ENCODE results near the gene SRRM2. TPM values are rescaled to one million over a fixed set of nuclear protein-coding genes. Genes with fewer than 3 reads are reported as not detected.
A peak's percentile ranks its signal among the peaks of the same experiment; 100 is the strongest.

Gene SRRM2
- polyA plus RNA-seq, 2 donors: 317 to 886 TPM

- Histone ChIP-seq H3K4me3 (ENCODE audit: low read depth in 1 of 2, low read length in 2 of 2) (no peak overlapping the region), H3K9me3 (ENCODE audit: control insufficient read depth in 2 of 2, insufficient read depth in 1 of 2, low read depth in 1 of 2, low read length in 1 of 2) (no peaks in the 10 kb centered on the region), H3K27ac (ENCODE audit: low read depth in 2 of 2, low read length in 1 of 2) (no peak overlapping the region), H3K27me3 (ENCODE audit: control insufficient read depth in 1 of 2, insufficient read depth in 2 of 2, low read length in 2 of 2) (no peaks in the 10 kb centered on the region), H3K36me3 (ENCODE audit: control insufficient read depth in 2 of 2, insufficient read depth in 2 of 2, low read length in 1 of 2) (no peaks in the 10 kb centered on the region), H3K4me1 (ENCODE audit: control insufficient read depth in 2 of 2, insufficient read depth in 2 of 2, low read length in 1 of 2) (no peaks in the 10 kb centered on the region)
- WGBS, 2 donors: 85 to 89% methylated on average over 9 of the region's 9 CpGs
Measured at GRCh38 chr16:2745961-2746360, 6.5 kb upstream of the SRRM2 start.

GRCh38 chr16:2748757-2749455 is 3.5 kb upstream of the SRRM2 start:
- no peaks in the 10 kb centered on the region for H3K4me1 ChIP-seq (ENCODE audit: control insufficient read depth in 2 of 2, insufficient read depth in 2 of 2, low read length in 1 of 2)
- no peaks in the 10 kb centered on the region for H3K36me3 ChIP-seq (ENCODE audit: control insufficient read depth in 2 of 2, insufficient read depth in 2 of 2, low read length in 1 of 2)
- WGBS, 2 donors: 88 to 93% methylated on average over 7 of the region's 7 CpGs

GRCh38 chr16:2749476-2749875 is 3.0 kb upstream of the SRRM2 start:
- Histone ChIP-seq H3K36me3 (ENCODE audit: control insufficient read depth in 2 of 2, insufficient read depth in 2 of 2, low read length in 1 of 2) (no peaks in the 10 kb centered on the region), H3K9me3 (ENCODE audit: control insufficient read depth in 2 of 2, insufficient read depth in 1 of 2, low read depth in 1 of 2, low read length in 1 of 2) (peaks cover 0 to 2% of the 10 kb centered on the region in 2 donors)
- WGBS, 2 donors: 97 to 98% methylated on average over 5 of the region's 5 CpGs

More at GRCh38 chr16:2748757-2749455, 3.5 kb upstream of the SRRM2 start:
- Histone ChIP-seq H3K9me3 (ENCODE audit: control insufficient read depth in 2 of 2, insufficient read depth in 1 of 2, low read depth in 1 of 2, low read length in 1 of 2) (peaks cover 0 to 2% of the 10 kb centered on the region in 2 donors), H3K4me3 (ENCODE audit: low read depth in 1 of 2, low read length in 2 of 2) (no peak overlapping the region), H3K27ac (ENCODE audit: low read depth in 2 of 2, low read length in 1 of 2) (no peak overlapping the region), H3K27me3 (ENCODE audit: control insufficient read depth in 1 of 2, insufficient read depth in 2 of 2, low read length in 2 of 2) (no peaks in the 10 kb centered on the region)

DNA sequence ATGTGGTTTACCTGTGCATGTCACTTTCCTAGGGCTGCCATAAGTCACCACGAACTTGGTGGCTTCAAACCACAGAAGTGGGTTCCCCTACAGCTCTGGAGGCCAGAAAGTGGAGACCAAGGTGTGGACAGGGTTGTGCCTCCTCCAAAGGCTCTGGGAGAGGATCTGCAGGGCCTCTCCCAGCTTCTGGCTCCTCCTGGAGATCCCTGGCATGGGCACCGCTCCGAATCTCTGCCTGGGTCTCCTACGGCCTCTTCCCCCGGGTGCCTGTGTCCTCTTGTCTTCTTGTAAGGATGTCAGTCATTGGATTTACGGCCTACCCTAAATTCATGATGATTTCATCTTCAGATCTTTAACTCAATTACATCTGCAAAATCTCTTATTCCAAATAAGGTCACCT is 2.5 kb upstream of the SRRM2 start:
- H3K4me3 ChIP-seq (ENCODE audit: low read depth in 1 of 2, low read length in 2 of 2): no peak overlapping the region
- no peak overlapping the region for H3K27ac ChIP-seq (ENCODE audit: low read depth in 2 of 2, low read length in 1 of 2)
- no peaks in the 10 kb centered on the region for H3K27me3 ChIP-seq (ENCODE audit: control insufficient read depth in 1 of 2, insufficient read depth in 2 of 2, low read length in 2 of 2)
- no peaks in the 10 kb centered on the region for H3K36me3 ChIP-seq (ENCODE audit: control insufficient read depth in 2 of 2, insufficient read depth in 2 of 2, low read length in 1 of 2)
- H3K4me1 ChIP-seq (ENCODE audit: control insufficient read depth in 2 of 2, insufficient read depth in 2 of 2, low read length in 1 of 2): no peaks in the 10 kb centered on the region
- WGBS, 2 donors: 91 to 95% methylated on average over 6 of the region's 6 CpGs
- peaks cover 0 to 2% of the 10 kb centered on the region in 2 donors for H3K9me3 ChIP-seq (ENCODE audit: control insufficient read depth in 2 of 2, insufficient read depth in 1 of 2, low read depth in 1 of 2, low read length in 1 of 2)

More at GRCh38 chr16:2749476-2749875, 3.0 kb upstream of the SRRM2 start:
- no peaks in the 10 kb centered on the region for H3K4me1 ChIP-seq (ENCODE audit: control insufficient read depth in 2 of 2, insufficient read depth in 2 of 2, low read length in 1 of 2)
- H3K27ac ChIP-seq (ENCODE audit: low read depth in 2 of 2, low read length in 1 of 2): no peak overlapping the region
- no peak overlapping the region for H3K4me3 ChIP-seq (ENCODE audit: low read depth in 1 of 2, low read length in 2 of 2)
- no peaks in the 10 kb centered on the region for H3K27me3 ChIP-seq (ENCODE audit: control insufficient read depth in 1 of 2, insufficient read depth in 2 of 2, low read length in 2 of 2)

GRCh38 chr16:2751577-2752034 is 832 bp upstream of the SRRM2 start:
- 56 to 57% methylated on average over 23 of the region's 23 CpGs for WGBS, 2 donors
- Histone ChIP-seq H3K4me1 (ENCODE audit: control insufficient read depth in 2 of 2, insufficient read depth in 2 of 2, low read length in 1 of 2) (peaks cover 0 to 5% of the 10 kb centered on the region in 2 donors), H3K9me3 (ENCODE audit: control insufficient read depth in 2 of 2, insufficient read depth in 1 of 2, low read depth in 1 of 2, low read length in 1 of 2) (peaks cover 0 to 2% of the 10 kb centered on the region in 2 donors), H3K27me3 (ENCODE audit: control insufficient read depth in 1 of 2, insufficient read depth in 2 of 2, low read length in 2 of 2) (no peaks in the 10 kb centered on the region), H3K36me3 (ENCODE audit: control insufficient read depth in 2 of 2, insufficient read depth in 2 of 2, low read length in 1 of 2) (peaks cover 3 to 6% of the 10 kb centered on the region in 2 donors), H3K27ac (ENCODE audit: low read depth in 2 of 2, low read length in 1 of 2) (peak overlapping the region; percentile 100), H3K4me3 (ENCODE audit: low read depth in 1 of 2, low read length in 2 of 2) (peak overlapping the region; percentile 85 to 86)

- H3K27ac ChIP-seq (ENCODE audit: low read depth in 2 of 2, low read length in 1 of 2): peak overlapping the region; percentile 100
- WGBS, 2 donors: 1% methylated on average over 46 to 81 of the region's 82 CpGs
- H3K4me1 ChIP-seq (ENCODE audit: control insufficient read depth in 2 of 2, insufficient read depth in 2 of 2, low read length in 1 of 2): peaks cover under 1 to 6% of the 10 kb centered on the region in 2 donors
- H3K27me3 ChIP-seq (ENCODE audit: control insufficient read depth in 1 of 2, insufficient read depth in 2 of 2, low read length in 2 of 2): no peaks in the 10 kb centered on the region
- peaks cover 0 to 2% of the 10 kb centered on the region in 2 donors for H3K9me3 ChIP-seq (ENCODE audit: control insufficient read depth in 2 of 2, insufficient read depth in 1 of 2, low read depth in 1 of 2, low read length in 1 of 2)
- H3K4me3 ChIP-seq (ENCODE audit: low read depth in 1 of 2, low read length in 2 of 2): peak overlapping the region; percentile 85 to 86
- peaks cover 7 to 15% of the 10 kb centered on the region in 2 donors for H3K36me3 ChIP-seq (ENCODE audit: control insufficient read depth in 2 of 2, insufficient read depth in 2 of 2, low read length in 1 of 2)
Measured at GRCh38 chr16:2752850-2753732, 653 bp downstream of the SRRM2 start.

DNA sequence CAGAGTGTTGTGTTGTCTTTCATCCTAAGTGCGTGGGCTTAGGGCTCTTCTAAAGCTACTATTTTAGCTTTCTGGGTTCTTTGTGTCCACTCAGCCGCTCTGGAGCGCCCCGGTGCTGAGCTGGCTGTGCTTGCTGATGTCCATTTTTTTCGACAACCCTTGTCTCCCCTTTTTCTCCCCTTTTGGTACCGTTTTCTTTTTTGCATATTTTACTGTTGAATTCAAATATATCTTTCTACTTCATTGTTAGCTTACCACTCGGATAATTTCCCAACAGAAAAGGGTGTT is 1.2 kb downstream of the SRRM2 start:
- peaks cover 10 to 16% of the 10 kb centered on the region in 2 donors for H3K36me3 ChIP-seq (ENCODE audit: control insufficient read depth in 2 of 2, insufficient read depth in 2 of 2, low read length in 1 of 2)
- H3K9me3 ChIP-seq (ENCODE audit: control insufficient read depth in 2 of 2, insufficient read depth in 1 of 2, low read depth in 1 of 2, low read length in 1 of 2): peaks cover 0 to 2% of the 10 kb centered on the region in 2 donors
- 3% methylated on average over 7 of the region's 7 CpGs for WGBS, 2 donors
- peak overlapping the region; percentile 100 for H3K27ac ChIP-seq (ENCODE audit: low read depth in 2 of 2, low read length in 1 of 2)
- H3K27me3 ChIP-seq (ENCODE audit: control insufficient read depth in 1 of 2, insufficient read depth in 2 of 2, low read length in 2 of 2): no peaks in the 10 kb centered on the region
- H3K4me3 ChIP-seq (ENCODE audit: low read depth in 1 of 2, low read length in 2 of 2): peak overlapping the region; percentile 85 to 86
- H3K4me1 ChIP-seq (ENCODE audit: control insufficient read depth in 2 of 2, insufficient read depth in 2 of 2, low read length in 1 of 2): peaks cover 2 to 6% of the 10 kb centered on the region in 2 donors

- Histone ChIP-seq H3K36me3 (ENCODE audit: control insufficient read depth in 2 of 2, insufficient read depth in 2 of 2, low read length in 1 of 2) (peaks cover 16 to 25% of the 10 kb centered on the region in 2 donors), H3K4me1 (ENCODE audit: control insufficient read depth in 2 of 2, insufficient read depth in 2 of 2, low read length in 1 of 2) (peaks cover 2 to 6% of the 10 kb centered on the region in 2 donors), H3K27ac (ENCODE audit: low read depth in 2 of 2, low read length in 1 of 2) (no peak overlapping the region), H3K27me3 (ENCODE audit: control insufficient read depth in 1 of 2, insufficient read depth in 2 of 2, low read length in 2 of 2) (no peaks in the 10 kb centered on the region), H3K9me3 (ENCODE audit: control insufficient read depth in 2 of 2, insufficient read depth in 1 of 2, low read depth in 1 of 2, low read length in 1 of 2) (peaks cover 0 to 2% of the 10 kb centered on the region in 2 donors), H3K4me3 (ENCODE audit: low read depth in 1 of 2, low read length in 2 of 2) (peak overlapping the region in 1 of 2 donors; percentile 85)
- WGBS, 2 donors: 16 to 18% methylated on average over 3 of the region's 3 CpGs
Measured at GRCh38 chr16:2755158-2755557, 2.7 kb downstream of the SRRM2 start.

- WGBS, 2 donors: 84 to 87% methylated on average over 28 to 30 of the region's 30 CpGs
- H3K4me3 ChIP-seq (ENCODE audit: low read depth in 1 of 2, low read length in 2 of 2): no peak overlapping the region
- peaks cover 0 to 1% of the 10 kb centered on the region in 2 donors for H3K9me3 ChIP-seq (ENCODE audit: control insufficient read depth in 2 of 2, insufficient read depth in 1 of 2, low read depth in 1 of 2, low read length in 1 of 2)
- H3K36me3 ChIP-seq (ENCODE audit: control insufficient read depth in 2 of 2, insufficient read depth in 2 of 2, low read length in 1 of 2): peaks cover 21 to 28% of the 10 kb centered on the region in 2 donors
- peaks cover 2 to 6% of the 10 kb centered on the region in 2 donors for H3K4me1 ChIP-seq (ENCODE audit: control insufficient read depth in 2 of 2, insufficient read depth in 2 of 2, low read length in 1 of 2)
- H3K27me3 ChIP-seq (ENCODE audit: control insufficient read depth in 1 of 2, insufficient read depth in 2 of 2, low read length in 2 of 2): no peaks in the 10 kb centered on the region
- H3K27ac ChIP-seq (ENCODE audit: low read depth in 2 of 2, low read length in 1 of 2): no peak overlapping the region
Measured at GRCh38 chr16:2756288-2757015, 4.0 kb downstream of the SRRM2 start.

All from esophagus (tissue), 2 donors.